Breast epithelium (tissue), 4 donors: ENCODE data around the gene TNFAIP8. TPM values are rescaled to one million over a fixed set of nuclear protein-coding genes. Genes with fewer than 3 reads are reported as not detected.
"Not testable (repeated sequence)": the region's sequence is repeated elsewhere in the genome, so short reads cannot be mapped to it uniquely, and the experiment has no call there.

Experiments
- DNase-seq, 2 donors: peaks; one replicate each; pipeline ENCODE4 v3.0.0-alpha.2; 2019; ENCODE audit warnings: low spot score in 2 of 2
- H3K27ac ChIP-seq, 2 donors: fragments of 200-600 bp; sonication (generic) in 1 of 2; one replicate each; pipeline ENCODE4 v1.5.1; 2016 to 2019; ENCODE audit warnings: mild to moderate bottlenecking in 1 of 2
- H3K27me3 ChIP-seq, 2 donors: fragments of 200-600 bp; sonication (generic) in 1 of 2; one replicate each; pipeline versions ENCODE4 v1.5.1 to v1.6.0; 2017 to 2019; ENCODE audit warnings: control low read depth in 1 of 2, mild to moderate bottlenecking in 1 of 2
- H3K36me3 ChIP-seq: fragments of 200-600 bp; one replicate; pipeline ENCODE4 v1.5.1; 2019
- H3K4me1 ChIP-seq, 2 donors: fragments of 200-600 bp; sonication (generic); one replicate each; pipeline ENCODE4 v1.5.1; 2016 to 2019; ENCODE audit warnings: control low read depth in 1 of 2
- H3K4me3 ChIP-seq, 3 donors: fragments of 200-600 bp; sonication (generic); 1 replicate in 2 of 3; 2 replicates in 1 of 3; pipeline ENCODE4 v1.5.1; 2016 to 2019; ENCODE audit warnings: mild to moderate bottlenecking in 3 of 3, moderate library complexity in 2 of 3
- H3K9me3 ChIP-seq, 2 donors: fragments of 200-600 bp; sonication (generic) in 1 of 2; one replicate each; pipeline ENCODE4 v1.5.1; 2016 to 2019; ENCODE audit warnings: control low read depth in 1 of 2
- POLR2A ChIP-seq: fragments of 450-650 bp; IDR thresholded peaks from one replicate; pipeline ENCODE4 v1.6.1; 2016; ENCODE audit warnings: antibody characterized with exemption, mild to moderate bottlenecking, moderate library complexity
- POLR2AphosphoS5 ChIP-seq, 3 donors: sonication (generic); formaldehyde crosslinking; IDR thresholded peaks; one replicate each; pipeline ENCODE4 v1.6.1; 2017; ENCODE audit warnings: antibody characterized with exemption in 3 of 3
- intact Hi-C: fragments of 100-400 bp; cut with DNase I; formaldehyde crosslinking; loops from one replicate; pipeline ENCODE4 v1.15.1; 2023; ENCODE audit warnings: low total_unique reads
- total RNA-seq, 3 donors: library from RNA; depleted of rRNA; stranded (reverse); fragments of >200 nt; gene quantifications; one replicate each; pipeline ENCODE4 v1.1.0, GENCODE V29; 2016
- TF ChIP-seq, protein P1 (sequence below), 3 donors: fragments of 450-650 bp; IDR thresholded peaks; one replicate each; pipeline ENCODE4 v1.5.1; 2016 to 2017; ENCODE audit warnings: antibody characterized with exemption in 3 of 3, mild to moderate bottlenecking in 3 of 3, moderate library complexity in 3 of 3

Gene TNFAIP8
- total RNA-seq, 3 donors from 2014 or later: 35.4 to 167 (median 37.3) TPM

GRCh38 chr5:119410448-119411159 is 54.8 kb downstream of the TNFAIP8 start:
- Histone ChIP-seq H3K4me1 (peaks cover 0 to 4% of the 10 kb centered on the region in 2 donors), H3K27me3 (no peaks in the 10 kb centered on the region), H3K36me3 (no peaks in the 10 kb centered on the region), H3K4me3 (no peak overlapping the region), H3K27ac (no peak overlapping the region), H3K9me3 (no peaks in the 10 kb centered on the region)
- TF ChIP-seq POLR2A (no peak), POLR2AphosphoS5 (IDR thresholded peaks at IDR 0.05) (no peak)
- TF ChIP-seq, protein P1, sequence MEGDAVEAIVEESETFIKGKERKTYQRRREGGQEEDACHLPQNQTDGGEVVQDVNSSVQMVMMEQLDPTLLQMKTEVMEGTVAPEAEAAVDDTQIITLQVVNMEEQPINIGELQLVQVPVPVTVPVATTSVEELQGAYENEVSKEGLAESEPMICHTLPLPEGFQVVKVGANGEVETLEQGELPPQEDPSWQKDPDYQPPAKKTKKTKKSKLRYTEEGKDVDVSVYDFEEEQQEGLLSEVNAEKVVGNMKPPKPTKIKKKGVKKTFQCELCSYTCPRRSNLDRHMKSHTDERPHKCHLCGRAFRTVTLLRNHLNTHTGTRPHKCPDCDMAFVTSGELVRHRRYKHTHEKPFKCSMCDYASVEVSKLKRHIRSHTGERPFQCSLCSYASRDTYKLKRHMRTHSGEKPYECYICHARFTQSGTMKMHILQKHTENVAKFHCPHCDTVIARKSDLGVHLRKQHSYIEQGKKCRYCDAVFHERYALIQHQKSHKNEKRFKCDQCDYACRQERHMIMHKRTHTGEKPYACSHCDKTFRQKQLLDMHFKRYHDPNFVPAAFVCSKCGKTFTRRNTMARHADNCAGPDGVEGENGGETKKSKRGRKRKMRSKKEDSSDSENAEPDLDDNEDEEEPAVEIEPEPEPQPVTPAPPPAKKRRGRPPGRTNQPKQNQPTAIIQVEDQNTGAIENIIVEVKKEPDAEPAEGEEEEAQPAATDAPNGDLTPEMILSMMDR (IDR thresholded peaks at IDR 0.05): no peak
- DNase-seq: no peak
- intact Hi-C loops: loop anchor here (2.0 to 10.0 kb wide), 3 partner anchors 136 to 426 kb away; partner anchors contain the start of gene DTWD2

DNA sequence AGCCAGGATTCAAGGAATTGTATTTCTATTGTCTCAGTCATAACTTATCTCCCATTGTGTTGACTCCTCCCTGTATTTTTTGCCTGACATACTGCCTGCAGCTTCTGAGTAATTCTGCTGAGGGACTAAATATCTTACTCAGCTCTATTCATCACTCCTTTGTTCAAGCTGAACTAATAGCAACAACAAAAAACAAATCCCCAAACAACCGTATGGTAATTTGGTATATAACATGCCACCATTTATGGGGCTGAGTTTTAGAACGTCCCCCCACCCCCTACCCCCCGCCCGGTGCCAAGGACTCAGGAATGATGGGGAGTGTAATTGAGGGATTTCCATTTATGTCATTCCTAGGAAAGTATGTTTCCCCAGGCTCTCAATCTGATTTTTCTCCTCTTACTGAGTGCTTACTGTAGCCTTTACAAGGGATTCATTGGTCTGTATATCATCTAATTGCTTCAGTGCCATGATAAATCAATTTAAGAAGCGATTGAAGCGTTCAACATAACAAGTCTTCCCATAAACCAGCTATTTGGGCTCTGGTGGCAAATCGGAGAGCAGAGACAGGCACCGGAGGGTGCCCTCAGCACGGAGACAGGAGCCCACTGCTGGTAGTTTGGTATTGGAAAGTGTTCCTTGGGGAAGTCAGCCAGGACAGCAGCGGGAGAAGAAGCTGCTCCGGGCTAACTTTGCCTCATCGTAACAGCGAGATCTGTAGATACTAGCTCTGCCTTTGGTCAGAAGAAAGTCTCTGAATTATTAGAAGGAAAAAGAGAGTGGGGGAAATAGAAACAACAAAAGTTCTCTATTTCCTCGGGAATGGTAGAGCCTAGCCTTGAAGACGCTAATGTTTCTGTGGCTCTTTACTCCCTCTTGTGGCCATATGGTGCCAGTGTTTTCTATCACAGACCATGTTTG is 55.8 kb downstream of the TNFAIP8 start:
- TF ChIP-seq, protein P1 (IDR thresholded peaks at IDR 0.05): peak; percentile 93 to 96 (median 93)
- no peak for TF ChIP-seq POLR2AphosphoS5 (IDR thresholded peaks at IDR 0.05)
- H3K9me3 ChIP-seq: no peaks in the 10 kb centered on the region
- intact Hi-C loops: loop anchor here (2.0 to 10.0 kb wide), 3 partner anchors 137 to 427 kb away; partner anchors contain the start of gene DTWD2
- peaks cover 0 to 4% of the 10 kb centered on the region in 2 donors for H3K4me1 ChIP-seq
- H3K36me3 ChIP-seq: no peaks in the 10 kb centered on the region
- H3K27me3 ChIP-seq: no peaks in the 10 kb centered on the region
- peak overlapping the region; percentile 70 to 79 for H3K27ac ChIP-seq
- DNase-seq: peak in 1 of 2 donors; percentile 45
- H3K4me3 ChIP-seq: peak overlapping the region; percentile 40 to 64 (median 46)

- Histone ChIP-seq H3K9me3 (no peaks in the 10 kb centered on the region), H3K4me1 (peaks cover 0 to 4% of the 10 kb centered on the region in 2 donors), H3K4me3 (peak overlapping the region; percentile 40 to 64 (median 46)), H3K36me3 (no peaks in the 10 kb centered on the region), H3K27ac (peak overlapping the region in 1 of 2 donors; percentile 70), H3K27me3 (no peaks in the 10 kb centered on the region)
- TF ChIP-seq POLR2A: no peak
- DNase-seq: no peak
- intact Hi-C loops: loop anchor here (10.0 kb wide), 2 partner anchors 138 to 428 kb away; partner anchors contain the start of gene DTWD2
Observed at GRCh38 chr5:119412279-119413227, 56.7 kb downstream of the TNFAIP8 start.

DNA sequence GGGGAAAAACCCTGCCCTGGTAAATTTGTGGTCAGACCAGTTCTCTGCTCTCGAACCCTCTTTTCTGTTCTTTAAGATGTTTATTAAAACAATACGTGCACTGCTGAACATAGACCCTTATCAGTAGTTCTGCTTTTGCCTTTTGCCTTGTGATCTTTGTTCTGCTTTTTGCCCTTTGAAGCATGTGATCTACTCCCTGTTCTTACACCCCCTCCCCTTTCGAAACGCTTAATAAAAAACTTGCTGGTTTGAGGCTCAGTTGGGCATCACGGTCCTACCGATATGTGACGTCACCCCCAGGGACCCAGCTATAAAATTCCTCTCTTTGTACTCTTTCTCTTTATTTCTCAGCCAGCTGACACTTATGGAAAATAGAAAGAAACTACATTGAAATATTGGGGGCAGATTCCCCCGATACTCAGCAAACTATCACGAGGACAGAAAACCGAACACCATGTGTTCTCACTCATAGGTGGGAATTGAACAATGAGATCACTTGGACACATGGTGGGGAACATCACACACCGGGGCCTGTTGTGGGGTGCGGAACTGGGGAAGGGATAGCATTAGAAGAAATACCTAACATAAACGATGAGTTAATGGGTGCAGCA is 58.4 kb downstream of the TNFAIP8 start:
- not testable (repeated sequence) for DNase-seq, H3K27me3 ChIP-seq, H3K36me3 ChIP-seq, H3K27ac ChIP-seq, H3K4me3 ChIP-seq, H3K9me3 ChIP-seq, H3K4me1 ChIP-seq
- intact Hi-C loops: loop anchor here (10.0 kb wide), 2 partner anchors 139 to 429 kb away; partner anchors contain the start of gene DTWD2

DNA sequence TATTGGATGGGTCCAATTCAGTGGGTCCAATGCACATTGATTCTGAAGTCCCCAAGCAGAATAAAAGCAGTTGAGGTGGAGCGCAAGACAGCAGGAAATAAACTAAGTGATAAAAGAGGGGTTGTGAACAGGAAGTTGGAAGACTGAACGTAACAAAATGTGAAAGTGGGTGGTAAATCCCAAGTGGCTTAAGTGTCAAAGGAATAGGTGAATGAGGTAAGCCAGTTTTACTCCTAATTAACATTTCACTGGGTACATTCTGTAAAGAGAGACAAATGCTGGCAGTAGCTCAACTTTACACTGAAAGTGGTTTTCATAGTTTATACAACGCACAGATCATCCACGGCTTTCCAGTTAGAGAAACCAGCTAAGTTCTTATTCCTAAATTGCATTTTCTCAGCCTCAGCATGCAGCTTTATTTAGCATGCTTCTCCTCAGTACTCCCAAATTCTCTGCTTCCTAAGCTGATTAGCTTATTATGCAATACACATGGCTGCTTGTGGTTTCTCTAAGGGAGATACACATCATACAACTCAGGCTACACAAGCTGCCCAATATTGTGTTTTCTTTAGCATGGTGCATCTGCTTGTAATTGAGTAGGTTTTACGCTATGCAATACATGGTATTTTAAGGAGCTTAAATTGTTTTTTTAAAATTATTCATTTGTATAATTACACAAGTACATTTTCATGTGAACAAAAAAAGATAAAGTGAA is 62.2 kb downstream of the TNFAIP8 start:
- intact Hi-C loops: loop anchor here (10.0 kb wide), 2 partner anchors 143 to 433 kb away; partner anchors contain the start of gene DTWD2
- H3K9me3 ChIP-seq: no peaks in the 10 kb centered on the region
- no peaks in the 10 kb centered on the region for H3K36me3 ChIP-seq
- no peak for DNase-seq
- peak overlapping the region in 1 of 3 donors; percentile 3 for H3K4me3 ChIP-seq
- H3K27me3 ChIP-seq: no peaks in the 10 kb centered on the region
- H3K4me1 ChIP-seq: peaks cover 0 to 8% of the 10 kb centered on the region in 2 donors
- TF ChIP-seq POLR2A (no peak), POLR2AphosphoS5 (IDR thresholded peaks at IDR 0.05) (no peak)
- TF ChIP-seq, protein P1 (IDR thresholded peaks at IDR 0.05): no peak
- peak overlapping the region; percentile 68 to 90 for H3K27ac ChIP-seq
